ENCODE measurements around the gene RNF217. TPM values are rescaled to one million over a fixed set of nuclear protein-coding genes. Genes with fewer than 3 reads are reported as not detected.

The RNF217 gene
- total RNA-seq, 1 experiment from 2014 or later = 12.2 TPM

DNA sequence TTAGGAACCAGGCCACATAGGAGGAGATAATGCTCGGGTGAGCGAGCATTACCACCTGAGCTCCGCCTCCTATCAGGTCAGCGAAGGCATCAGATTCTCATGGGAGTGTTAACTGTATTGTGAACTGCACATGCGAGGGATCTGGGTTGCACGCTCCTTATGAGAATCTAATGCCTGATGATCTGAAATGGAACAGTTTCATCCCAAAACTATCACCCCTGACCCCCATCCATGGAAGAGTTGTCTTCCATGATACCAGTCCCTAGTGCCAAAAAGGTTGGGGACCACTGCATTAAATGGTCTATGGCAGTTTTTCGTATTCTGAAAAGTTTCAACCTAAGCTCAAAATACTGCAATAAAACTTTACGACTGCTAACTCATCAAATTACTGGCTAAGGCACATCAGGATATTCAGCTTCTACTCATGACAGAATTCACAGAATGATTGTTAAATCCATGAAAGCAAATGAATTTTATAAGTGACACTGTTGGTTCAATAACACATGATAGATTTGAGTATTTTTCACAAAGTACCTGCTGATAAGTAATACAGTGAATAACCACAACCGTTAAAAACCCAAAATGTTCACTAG, 25.9 kb downstream of the RNF217 start:
- TF ChIP-seq, protein P1, sequence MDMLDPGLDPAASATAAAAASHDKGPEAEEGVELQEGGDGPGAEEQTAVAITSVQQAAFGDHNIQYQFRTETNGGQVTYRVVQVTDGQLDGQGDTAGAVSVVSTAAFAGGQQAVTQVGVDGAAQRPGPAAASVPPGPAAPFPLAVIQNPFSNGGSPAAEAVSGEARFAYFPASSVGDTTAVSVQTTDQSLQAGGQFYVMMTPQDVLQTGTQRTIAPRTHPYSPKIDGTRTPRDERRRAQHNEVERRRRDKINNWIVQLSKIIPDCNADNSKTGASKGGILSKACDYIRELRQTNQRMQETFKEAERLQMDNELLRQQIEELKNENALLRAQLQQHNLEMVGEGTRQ (CRISPR knock-in tag; IDR thresholded peaks at IDR 0.05) = no peak
- TF ChIP-seq, protein P2, sequence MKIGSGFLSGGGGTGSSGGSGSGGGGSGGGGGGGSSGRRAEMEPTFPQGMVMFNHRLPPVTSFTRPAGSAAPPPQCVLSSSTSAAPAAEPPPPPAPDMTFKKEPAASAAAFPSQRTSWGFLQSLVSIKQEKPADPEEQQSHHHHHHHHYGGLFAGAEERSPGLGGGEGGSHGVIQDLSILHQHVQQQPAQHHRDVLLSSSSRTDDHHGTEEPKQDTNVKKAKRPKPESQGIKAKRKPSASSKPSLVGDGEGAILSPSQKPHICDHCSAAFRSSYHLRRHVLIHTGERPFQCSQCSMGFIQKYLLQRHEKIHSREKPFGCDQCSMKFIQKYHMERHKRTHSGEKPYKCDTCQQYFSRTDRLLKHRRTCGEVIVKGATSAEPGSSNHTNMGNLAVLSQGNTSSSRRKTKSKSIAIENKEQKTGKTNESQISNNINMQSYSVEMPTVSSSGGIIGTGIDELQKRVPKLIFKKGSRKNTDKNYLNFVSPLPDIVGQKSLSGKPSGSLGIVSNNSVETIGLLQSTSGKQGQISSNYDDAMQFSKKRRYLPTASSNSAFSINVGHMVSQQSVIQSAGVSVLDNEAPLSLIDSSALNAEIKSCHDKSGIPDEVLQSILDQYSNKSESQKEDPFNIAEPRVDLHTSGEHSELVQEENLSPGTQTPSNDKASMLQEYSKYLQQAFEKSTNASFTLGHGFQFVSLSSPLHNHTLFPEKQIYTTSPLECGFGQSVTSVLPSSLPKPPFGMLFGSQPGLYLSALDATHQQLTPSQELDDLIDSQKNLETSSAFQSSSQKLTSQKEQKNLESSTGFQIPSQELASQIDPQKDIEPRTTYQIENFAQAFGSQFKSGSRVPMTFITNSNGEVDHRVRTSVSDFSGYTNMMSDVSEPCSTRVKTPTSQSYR (CRISPR knock-in tag; IDR thresholded peaks at IDR 0.05) = no peak
- TF ChIP-seq SP1 (CRISPR knock-in tag; conservative IDR thresholded peaks at IDR 0.05) = no peak
- TF ChIP-seq PRRX2 (CRISPR knock-in tag; IDR thresholded peaks at IDR 0.05) = no peak
- TF ChIP-seq, protein P3, sequence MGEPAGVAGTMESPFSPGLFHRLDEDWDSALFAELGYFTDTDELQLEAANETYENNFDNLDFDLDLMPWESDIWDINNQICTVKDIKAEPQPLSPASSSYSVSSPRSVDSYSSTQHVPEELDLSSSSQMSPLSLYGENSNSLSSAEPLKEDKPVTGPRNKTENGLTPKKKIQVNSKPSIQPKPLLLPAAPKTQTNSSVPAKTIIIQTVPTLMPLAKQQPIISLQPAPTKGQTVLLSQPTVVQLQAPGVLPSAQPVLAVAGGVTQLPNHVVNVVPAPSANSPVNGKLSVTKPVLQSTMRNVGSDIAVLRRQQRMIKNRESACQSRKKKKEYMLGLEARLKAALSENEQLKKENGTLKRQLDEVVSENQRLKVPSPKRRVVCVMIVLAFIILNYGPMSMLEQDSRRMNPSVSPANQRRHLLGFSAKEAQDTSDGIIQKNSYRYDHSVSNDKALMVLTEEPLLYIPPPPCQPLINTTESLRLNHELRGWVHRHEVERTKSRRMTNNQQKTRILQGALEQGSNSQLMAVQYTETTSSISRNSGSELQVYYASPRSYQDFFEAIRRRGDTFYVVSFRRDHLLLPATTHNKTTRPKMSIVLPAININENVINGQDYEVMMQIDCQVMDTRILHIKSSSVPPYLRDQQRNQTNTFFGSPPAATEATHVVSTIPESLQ (CRISPR knock-in tag; IDR thresholded peaks at IDR 0.05) = no peak
- TF ChIP-seq, protein P4, sequence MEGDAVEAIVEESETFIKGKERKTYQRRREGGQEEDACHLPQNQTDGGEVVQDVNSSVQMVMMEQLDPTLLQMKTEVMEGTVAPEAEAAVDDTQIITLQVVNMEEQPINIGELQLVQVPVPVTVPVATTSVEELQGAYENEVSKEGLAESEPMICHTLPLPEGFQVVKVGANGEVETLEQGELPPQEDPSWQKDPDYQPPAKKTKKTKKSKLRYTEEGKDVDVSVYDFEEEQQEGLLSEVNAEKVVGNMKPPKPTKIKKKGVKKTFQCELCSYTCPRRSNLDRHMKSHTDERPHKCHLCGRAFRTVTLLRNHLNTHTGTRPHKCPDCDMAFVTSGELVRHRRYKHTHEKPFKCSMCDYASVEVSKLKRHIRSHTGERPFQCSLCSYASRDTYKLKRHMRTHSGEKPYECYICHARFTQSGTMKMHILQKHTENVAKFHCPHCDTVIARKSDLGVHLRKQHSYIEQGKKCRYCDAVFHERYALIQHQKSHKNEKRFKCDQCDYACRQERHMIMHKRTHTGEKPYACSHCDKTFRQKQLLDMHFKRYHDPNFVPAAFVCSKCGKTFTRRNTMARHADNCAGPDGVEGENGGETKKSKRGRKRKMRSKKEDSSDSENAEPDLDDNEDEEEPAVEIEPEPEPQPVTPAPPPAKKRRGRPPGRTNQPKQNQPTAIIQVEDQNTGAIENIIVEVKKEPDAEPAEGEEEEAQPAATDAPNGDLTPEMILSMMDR (IDR thresholded peaks at IDR 0.05) = no peak
- no peak for TF ChIP-seq ZNF416 (CRISPR knock-in tag; IDR thresholded peaks at IDR 0.05)
- no peak for TF ChIP-seq GTF2I (CRISPR knock-in tag; conservative IDR thresholded peaks at IDR 0.05)
- TF ChIP-seq NR1H2 (CRISPR knock-in tag; IDR thresholded peaks at IDR 0.05) = no peak
- TF ChIP-seq ZNF396 (CRISPR knock-in tag; IDR thresholded peaks at IDR 0.05; ENCODE audit: borderline replicate concordance) = no peak
- ATAC-seq (no peak), DNase-seq (ENCODE audit: low spot score) (no peak)
- no peaks in the 10 kb centered on the region for H3K27me3 Mint-ChIP-seq (ENCODE audit: low read depth)
- peaks cover 15% of the 10 kb centered on the region for H3K4me1 Mint-ChIP-seq
- H3K36me3 Mint-ChIP-seq = peaks cover 12% of the 10 kb centered on the region
- CTCF ChIA-PET = no interaction called here
- H3K27ac Mint-ChIP-seq = no peak overlapping the region
- POLR2A ChIA-PET = no interaction called here
- no peak overlapping the region for H3K4me3 Mint-ChIP-seq
- H3K9me3 Mint-ChIP-seq = peaks cover 13% of the 10 kb centered on the region

DNA sequence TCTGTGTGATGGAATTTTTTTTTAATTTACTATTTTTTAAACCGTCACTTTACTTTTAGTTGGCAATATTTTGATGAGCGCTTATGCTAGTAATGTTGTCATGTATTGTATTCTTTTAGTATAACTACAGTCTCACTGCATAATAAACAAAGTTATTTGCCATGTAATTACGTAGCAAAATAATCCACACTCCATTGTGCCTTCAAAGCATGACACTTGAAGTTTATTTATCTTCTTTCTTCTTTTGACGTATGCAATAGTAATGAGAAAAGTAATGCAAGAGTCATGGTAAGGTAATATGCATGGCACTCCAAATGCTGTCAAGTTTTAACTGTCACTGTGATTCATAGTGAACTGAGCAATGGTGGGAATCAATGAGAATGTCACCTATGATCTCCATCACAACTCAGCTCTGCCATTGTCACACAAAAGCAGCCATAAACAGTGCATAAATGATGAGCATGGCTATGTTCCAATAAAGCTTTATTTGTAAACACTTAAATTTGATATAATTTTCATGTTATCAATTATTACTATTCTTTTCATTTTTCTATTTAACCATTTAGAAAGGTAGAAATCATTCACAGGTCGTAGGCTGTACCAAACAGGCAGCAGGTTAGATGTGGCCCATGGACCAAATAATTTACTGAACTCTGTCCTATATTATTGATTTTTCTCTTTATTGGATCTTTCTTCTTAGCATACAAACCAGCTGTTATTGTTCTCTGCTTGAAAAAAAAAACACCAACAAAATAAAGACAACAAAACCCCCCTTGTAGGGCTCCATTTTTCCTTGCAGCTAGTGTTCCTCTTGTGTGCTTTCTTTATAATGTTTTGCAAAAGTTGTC, 27.1 kb downstream of the RNF217 start:
- POLR2A ChIA-PET = no interaction called here
- CTCF ChIA-PET = no interaction called here
- ATAC-seq = no peak
- TF ChIP-seq ZNF263 (CRISPR knock-in tag; IDR thresholded peaks at IDR 0.05; ENCODE audit: low read depth) (no peak), ESRRA (CRISPR knock-in tag; IDR thresholded peaks at IDR 0.05; ENCODE audit: borderline replicate concordance) (no peak), ELF4 (CRISPR knock-in tag; IDR thresholded peaks at IDR 0.05; ENCODE audit: low read depth) (no peak), CREB1 (CRISPR knock-in tag; IDR thresholded peaks at IDR 0.05) (no peak), ZNF423 (CRISPR knock-in tag; IDR thresholded peaks at IDR 0.05) (no peak), ZNF138 (CRISPR knock-in tag; conservative IDR thresholded peaks at IDR 0.05) (no peak), ETV6 (CRISPR knock-in tag; IDR thresholded peaks at IDR 0.05) (no peak), OVOL2 (CRISPR knock-in tag; IDR thresholded peaks at IDR 0.05; ENCODE audit: borderline replicate concordance) (no peak)
- TF ChIP-seq, protein P5, sequence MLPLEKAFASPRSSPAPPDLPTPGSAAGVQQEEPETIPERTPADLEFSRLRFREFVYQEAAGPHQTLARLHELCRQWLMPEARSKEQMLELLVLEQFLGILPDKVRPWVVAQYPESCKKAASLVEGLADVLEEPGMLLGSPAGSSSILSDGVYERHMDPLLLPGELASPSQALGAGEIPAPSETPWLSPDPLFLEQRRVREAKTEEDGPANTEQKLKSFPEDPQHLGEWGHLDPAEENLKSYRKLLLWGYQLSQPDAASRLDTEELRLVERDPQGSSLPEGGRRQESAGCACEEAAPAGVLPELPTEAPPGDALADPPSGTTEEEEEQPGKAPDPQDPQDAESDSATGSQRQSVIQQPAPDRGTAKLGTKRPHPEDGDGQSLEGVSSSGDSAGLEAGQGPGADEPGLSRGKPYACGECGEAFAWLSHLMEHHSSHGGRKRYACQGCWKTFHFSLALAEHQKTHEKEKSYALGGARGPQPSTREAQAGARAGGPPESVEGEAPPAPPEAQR (CRISPR knock-in tag; IDR thresholded peaks at IDR 0.05) = no peak
- TF ChIP-seq, protein P6, sequence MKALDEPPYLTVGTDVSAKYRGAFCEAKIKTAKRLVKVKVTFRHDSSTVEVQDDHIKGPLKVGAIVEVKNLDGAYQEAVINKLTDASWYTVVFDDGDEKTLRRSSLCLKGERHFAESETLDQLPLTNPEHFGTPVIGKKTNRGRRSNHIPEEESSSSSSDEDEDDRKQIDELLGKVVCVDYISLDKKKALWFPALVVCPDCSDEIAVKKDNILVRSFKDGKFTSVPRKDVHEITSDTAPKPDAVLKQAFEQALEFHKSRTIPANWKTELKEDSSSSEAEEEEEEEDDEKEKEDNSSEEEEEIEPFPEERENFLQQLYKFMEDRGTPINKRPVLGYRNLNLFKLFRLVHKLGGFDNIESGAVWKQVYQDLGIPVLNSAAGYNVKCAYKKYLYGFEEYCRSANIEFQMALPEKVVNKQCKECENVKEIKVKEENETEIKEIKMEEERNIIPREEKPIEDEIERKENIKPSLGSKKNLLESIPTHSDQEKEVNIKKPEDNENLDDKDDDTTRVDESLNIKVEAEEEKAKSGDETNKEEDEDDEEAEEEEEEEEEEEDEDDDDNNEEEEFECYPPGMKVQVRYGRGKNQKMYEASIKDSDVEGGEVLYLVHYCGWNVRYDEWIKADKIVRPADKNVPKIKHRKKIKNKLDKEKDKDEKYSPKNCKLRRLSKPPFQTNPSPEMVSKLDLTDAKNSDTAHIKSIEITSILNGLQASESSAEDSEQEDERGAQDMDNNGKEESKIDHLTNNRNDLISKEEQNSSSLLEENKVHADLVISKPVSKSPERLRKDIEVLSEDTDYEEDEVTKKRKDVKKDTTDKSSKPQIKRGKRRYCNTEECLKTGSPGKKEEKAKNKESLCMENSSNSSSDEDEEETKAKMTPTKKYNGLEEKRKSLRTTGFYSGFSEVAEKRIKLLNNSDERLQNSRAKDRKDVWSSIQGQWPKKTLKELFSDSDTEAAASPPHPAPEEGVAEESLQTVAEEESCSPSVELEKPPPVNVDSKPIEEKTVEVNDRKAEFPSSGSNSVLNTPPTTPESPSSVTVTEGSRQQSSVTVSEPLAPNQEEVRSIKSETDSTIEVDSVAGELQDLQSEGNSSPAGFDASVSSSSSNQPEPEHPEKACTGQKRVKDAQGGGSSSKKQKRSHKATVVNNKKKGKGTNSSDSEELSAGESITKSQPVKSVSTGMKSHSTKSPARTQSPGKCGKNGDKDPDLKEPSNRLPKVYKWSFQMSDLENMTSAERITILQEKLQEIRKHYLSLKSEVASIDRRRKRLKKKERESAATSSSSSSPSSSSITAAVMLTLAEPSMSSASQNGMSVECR (CRISPR knock-in tag; IDR thresholded peaks at IDR 0.05; ENCODE audit: borderline replicate concordance) = no peak
- TF ChIP-seq, protein P7, sequence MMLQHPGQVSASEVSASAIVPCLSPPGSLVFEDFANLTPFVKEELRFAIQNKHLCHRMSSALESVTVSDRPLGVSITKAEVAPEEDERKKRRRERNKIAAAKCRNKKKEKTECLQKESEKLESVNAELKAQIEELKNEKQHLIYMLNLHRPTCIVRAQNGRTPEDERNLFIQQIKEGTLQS (CRISPR knock-in tag; conservative IDR thresholded peaks at IDR 0.05) = no peak

More for the DNA sequence above, 27.1 kb downstream of the RNF217 start:
- Mint-ChIP-seq H3K27ac (no peak overlapping the region), H3K9me3 (peaks cover 13% of the 10 kb centered on the region), H3K4me3 (no peak overlapping the region), H3K36me3 (peaks cover 12% of the 10 kb centered on the region), H3K27me3 (ENCODE audit: low read depth) (no peaks in the 10 kb centered on the region), H3K4me1 (peaks cover 21% of the 10 kb centered on the region)
- no peak for DNase-seq (ENCODE audit: low spot score)

Data from WTC11 (cell line).